IPS-18c (cell line): Measurements from ENCODE around the gene SEMA6A.

ENCODE experiments used
- H3K4me3 ChIP-seq: 2 replicates; pipeline ENCODE4 v1.7.0; 2013; ENCODE audit warnings: low read depth, mild to moderate bottlenecking, low read length, moderate library complexity; ENCODE audit not compliant: insufficient read depth
- H3K9me3 ChIP-seq: one replicate; pipeline ENCODE4 v1.6.1; 2013; ENCODE audit warnings: mild to moderate bottlenecking, low read length, moderate library complexity; ENCODE audit not compliant: control insufficient read depth, insufficient read depth

Gene SEMA6A

GRCh38 chr5:116467465-116467843 is 107.2 kb downstream of the SEMA6A start:
- no peaks in the 10 kb centered on the region for H3K9me3 ChIP-seq
- no peak overlapping the region for H3K4me3 ChIP-seq

GRCh38 chr5:116466727-116467464 is 107.7 kb downstream of the SEMA6A start:
- no peaks in the 10 kb centered on the region for H3K9me3 ChIP-seq
- H3K4me3 ChIP-seq = no peak overlapping the region

- Histone ChIP-seq H3K9me3 (no peaks in the 10 kb centered on the region), H3K4me3 (no peak overlapping the region)
Measured at GRCh38 chr5:116465411-116465810, 109.2 kb downstream of the SEMA6A start.

GRCh38 chr5:116464144-116464708 is 110.4 kb downstream of the SEMA6A start:
- H3K9me3 ChIP-seq = no peaks in the 10 kb centered on the region

GRCh38 chr5:116462500-116462899 is 112.1 kb downstream of the SEMA6A start:
- H3K9me3 ChIP-seq = no peaks in the 10 kb centered on the region
- H3K4me3 ChIP-seq = no peak overlapping the region

More at GRCh38 chr5:116464144-116464708, 110.4 kb downstream of the SEMA6A start:
- no peak overlapping the region for H3K4me3 ChIP-seq

- Histone ChIP-seq H3K9me3 (no peaks in the 10 kb centered on the region), H3K4me3 (no peak overlapping the region)
Measured at GRCh38 chr5:116459301-116459700, 115.3 kb downstream of the SEMA6A start.

GRCh38 chr5:116457062-116457461 is 117.6 kb downstream of the SEMA6A start:
- Histone ChIP-seq H3K9me3 (no peaks in the 10 kb centered on the region), H3K4me3 (no peak overlapping the region)

- no peak overlapping the region for H3K4me3 ChIP-seq
- H3K9me3 ChIP-seq = no peaks in the 10 kb centered on the region
Measured at GRCh38 chr5:116456036-116456435, 118.6 kb downstream of the SEMA6A start.

GRCh38 chr5:116455061-116455460 is 119.6 kb downstream of the SEMA6A start:
- H3K4me3 ChIP-seq = no peak overlapping the region
- no peaks in the 10 kb centered on the region for H3K9me3 ChIP-seq

GRCh38 chr5:116454417-116454927 is 120.2 kb downstream of the SEMA6A start:
- H3K9me3 ChIP-seq = no peaks in the 10 kb centered on the region
- H3K4me3 ChIP-seq = no peak overlapping the region

GRCh38 chr5:116453988-116454411 is 120.6 kb downstream of the SEMA6A start:
- no peaks in the 10 kb centered on the region for H3K9me3 ChIP-seq
- H3K4me3 ChIP-seq = no peak overlapping the region

GRCh38 chr5:116452774-116453368 is 121.8 kb downstream of the SEMA6A start:
- Histone ChIP-seq H3K9me3 (no peaks in the 10 kb centered on the region), H3K4me3 (no peak overlapping the region)

- Histone ChIP-seq H3K9me3 (no peaks in the 10 kb centered on the region), H3K4me3 (no peak overlapping the region)
Measured at GRCh38 chr5:116451905-116452450, 122.6 kb downstream of the SEMA6A start.

GRCh38 chr5:116451066-116451465 is 123.6 kb downstream of the SEMA6A start:
- Histone ChIP-seq H3K4me3 (no peak overlapping the region), H3K9me3 (no peaks in the 10 kb centered on the region)

- Histone ChIP-seq H3K9me3 (no peaks in the 10 kb centered on the region), H3K4me3 (no peak overlapping the region)
Measured at GRCh38 chr5:116449458-116449857, 125.2 kb downstream of the SEMA6A start.

- no peak overlapping the region for H3K4me3 ChIP-seq
- no peaks in the 10 kb centered on the region for H3K9me3 ChIP-seq
Measured at GRCh38 chr5:116448870-116449427, 125.7 kb downstream of the SEMA6A start.

GRCh38 chr5:116448450-116448849 is 126.2 kb downstream of the SEMA6A start:
- no peaks in the 10 kb centered on the region for H3K9me3 ChIP-seq
- no peak overlapping the region for H3K4me3 ChIP-seq
